Trophoblast cell (in vitro differentiated cells and primary cell): ENCODE data around the gene EVI5.

Source experiments
- DNase-seq, 2 donors: peaks; one replicate each; pipeline ENCODE4 v3.0.0-alpha.2; 2016
- H2AFZ ChIP-seq: 2 replicates; pipeline ENCODE4 v1.6.1; 2013; ENCODE audit warnings: low read length, moderate library complexity, mild to moderate bottlenecking; ENCODE audit not compliant: insufficient read depth, poor library complexity
- H2AK5ac ChIP-seq: 2 replicates; pipeline ENCODE4 v1.6.1; 2013; ENCODE audit warnings: mild to moderate bottlenecking, low read length
- H2BK120ac ChIP-seq: 2 replicates; pipeline ENCODE4 v1.6.1; 2013; ENCODE audit warnings: low read length, mild to moderate bottlenecking, moderate library complexity; ENCODE audit not compliant: insufficient read depth, poor library complexity
- H2BK12ac ChIP-seq: 2 replicates; pipeline ENCODE4 v1.6.1; 2013; ENCODE audit warnings: mild to moderate bottlenecking, low read length, moderate library complexity
- H2BK5ac ChIP-seq: 2 replicates; pipeline ENCODE4 v1.6.1; 2013; ENCODE audit warnings: low read length, low read depth, moderate library complexity, mild to moderate bottlenecking; ENCODE audit not compliant: poor library complexity
- H3K14ac ChIP-seq: 2 replicates; pipeline ENCODE4 v1.6.1; 2013; ENCODE audit warnings: mild to moderate bottlenecking, low read length
- H3K18ac ChIP-seq: 2 replicates; pipeline ENCODE4 v1.6.1; 2013; ENCODE audit warnings: mild to moderate bottlenecking, low read length
- H3K23ac ChIP-seq: 2 replicates; pipeline ENCODE4 v1.6.1; 2013; ENCODE audit warnings: low read length
- H3K27ac ChIP-seq: 2 replicates; pipeline ENCODE4 v1.5.1; 2013; ENCODE audit warnings: low read depth, mild to moderate bottlenecking, inconsistent platforms, low read length, moderate library complexity
- H3K27me3 ChIP-seq: 2 replicates; pipeline ENCODE4 v1.6.1; 2013; ENCODE audit warnings: inconsistent platforms, mild to moderate bottlenecking, low read length, moderate library complexity; ENCODE audit not compliant: insufficient read depth
- H3K36me3 ChIP-seq, 2 experiments: 1 replicate in 1 of 2; 2 replicates in 1 of 2; pipeline ENCODE4 v1.6.1; 2013; ENCODE audit warnings: low read length in 2 of 2, mild to moderate bottlenecking in 2 of 2, moderate library complexity in 1 of 2; ENCODE audit not compliant: insufficient read depth in 2 of 2, control insufficient read depth in 1 of 2
- H3K4ac ChIP-seq: 2 replicates; pipeline ENCODE4 v1.6.1; 2013; ENCODE audit warnings: low read depth, mild to moderate bottlenecking, low read length, moderate library complexity
- H3K4me1 ChIP-seq, 2 experiments: 1 replicate in 1 of 2; 2 replicates in 1 of 2; pipeline ENCODE4 v1.6.1; 2013; ENCODE audit warnings: low read length in 2 of 2, mild to moderate bottlenecking in 2 of 2, moderate library complexity in 1 of 2; ENCODE audit not compliant: insufficient read depth in 2 of 2, control insufficient read depth in 1 of 2
- H3K4me2 ChIP-seq: 2 replicates; pipeline ENCODE4 v1.6.1; 2013; ENCODE audit warnings: inconsistent platforms, mild to moderate bottlenecking, low read length, moderate library complexity
- H3K4me3 ChIP-seq: 2 replicates; pipeline ENCODE4 v1.5.1; 2013; ENCODE audit warnings: mild to moderate bottlenecking, low read depth, low read length, inconsistent platforms
- H3K79me1 ChIP-seq: one replicate; pipeline ENCODE4 v1.6.1; 2013; ENCODE audit warnings: low read length
- H3K79me2 ChIP-seq: 2 replicates; pipeline ENCODE4 v1.6.1; 2013; ENCODE audit warnings: low read length, mild to moderate bottlenecking; ENCODE audit not compliant: control insufficient read depth, insufficient read depth, poor library complexity
- H3K9ac ChIP-seq: 2 replicates; pipeline ENCODE4 v1.6.1; 2013; ENCODE audit warnings: mild to moderate bottlenecking, low read length
- H3K9me3 ChIP-seq: 2 replicates; pipeline ENCODE4 v1.6.1; 2013; ENCODE audit warnings: low read depth, mild to moderate bottlenecking, control low read depth, inconsistent platforms, low read length; ENCODE audit not compliant: insufficient read depth
- H4K12ac ChIP-seq: 2 replicates; pipeline ENCODE4 v1.6.1; 2013; ENCODE audit warnings: low read depth, mild to moderate bottlenecking, low read length, moderate library complexity
- H4K8ac ChIP-seq: 2 replicates; pipeline ENCODE4 v1.6.1; 2013; ENCODE audit warnings: low read depth, mild to moderate bottlenecking, low read length, moderate library complexity
- H4K91ac ChIP-seq: one replicate; pipeline ENCODE4 v1.6.1; 2013; ENCODE audit warnings: low read depth, mild to moderate bottlenecking, low read length, moderate library complexity
- WGBS: extraction: QIAGEN DNeasy Blood & Tissue Kit; methylation state at CpG from one replicate; pipeline ENCODE4 v1.1.7; 2013; ENCODE audit warnings: missing lambda C conversion rate; ENCODE audit not compliant: insufficient read length, insufficient coverage; ENCODE audit errors: extremely low coverage; 5-methylcytosine and 5-hydroxymethylcytosine counted together

EVI5 gene

GRCh38 chr1:92504291-92505014, 280.5 kb downstream of the EVI5 start:
- Histone ChIP-seq H3K36me3 (no peaks in the 10 kb centered on the region), H3K18ac (no peak overlapping the region), H4K91ac (no peak overlapping the region), H3K4me2 (no peak overlapping the region), H3K4me3 (no peak overlapping the region), H3K79me2 (no peaks in the 10 kb centered on the region), H4K8ac (no peak overlapping the region), H3K4ac (no peak overlapping the region), H2AK5ac (no peak overlapping the region), H3K27me3 (no peaks in the 10 kb centered on the region), H3K4me1 (no peaks in the 10 kb centered on the region), H4K12ac (no peak overlapping the region), H2AFZ (no peak overlapping the region), H3K27ac (no peak overlapping the region), H2BK12ac (no peak overlapping the region), H3K79me1 (no peaks in the 10 kb centered on the region), H3K9ac (no peak overlapping the region), H2BK120ac (no peak overlapping the region), H3K14ac (no peak overlapping the region), H2BK5ac (no peak overlapping the region), H3K23ac (no peak overlapping the region), H3K9me3 (no peaks in the 10 kb centered on the region)
- DNase-seq = no peak
- no CpG with 5 or more reads among the region's 8 CpGs for WGBS

DNA sequence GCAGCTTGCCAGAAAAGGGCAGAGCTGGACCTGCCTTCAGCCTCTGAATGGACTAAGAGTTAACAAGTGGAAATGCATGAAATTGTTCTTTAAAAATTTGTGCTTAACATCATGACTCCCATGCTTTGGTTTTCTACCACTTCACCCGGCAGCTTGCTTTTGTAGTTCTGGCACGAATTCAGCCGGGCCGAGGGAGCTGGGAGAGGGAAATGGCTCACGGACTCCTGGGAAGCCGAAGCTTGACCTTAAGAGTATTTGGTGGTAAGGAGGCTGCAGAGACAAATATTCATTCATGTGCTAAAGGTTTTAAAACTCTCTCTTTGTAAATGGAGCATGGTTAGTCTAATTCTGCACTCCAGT, 281.0 kb downstream of the EVI5 start:
- no peak for DNase-seq
- Histone ChIP-seq H3K14ac (no peak overlapping the region), H3K9ac (no peak overlapping the region), H2BK12ac (no peak overlapping the region), H2AFZ (no peak overlapping the region), H2AK5ac (no peak overlapping the region), H4K8ac (no peak overlapping the region), H2BK120ac (no peak overlapping the region), H3K18ac (no peak overlapping the region), H3K79me2 (no peaks in the 10 kb centered on the region), H3K36me3 (no peaks in the 10 kb centered on the region), H3K4me1 (no peaks in the 10 kb centered on the region), H2BK5ac (no peak overlapping the region), H3K27ac (no peak overlapping the region), H3K79me1 (no peaks in the 10 kb centered on the region), H4K91ac (no peak overlapping the region), H3K4ac (no peak overlapping the region), H3K4me2 (no peak overlapping the region), H3K9me3 (no peaks in the 10 kb centered on the region), H3K23ac (no peak overlapping the region), H3K4me3 (no peak overlapping the region), H3K27me3 (no peaks in the 10 kb centered on the region), H4K12ac (no peak overlapping the region)
- WGBS = no CpG with 5 or more reads among the region's 6 CpGs

GRCh38 chr1:92503043-92503925, 281.6 kb downstream of the EVI5 start:
- no peaks in the 10 kb centered on the region for H3K79me1 ChIP-seq
- peak in 1 of 2 donors; percentile 72 for DNase-seq
- no peak overlapping the region for H3K14ac ChIP-seq
- no peak overlapping the region for H3K27ac ChIP-seq
- no peaks in the 10 kb centered on the region for H3K4me1 ChIP-seq
- no peak overlapping the region for H3K4ac ChIP-seq
- H2AK5ac ChIP-seq = no peak overlapping the region
- no peak overlapping the region for H3K4me2 ChIP-seq
- no peak overlapping the region for H2BK5ac ChIP-seq
- no peak overlapping the region for H3K23ac ChIP-seq
- H2BK12ac ChIP-seq = no peak overlapping the region
- H3K79me2 ChIP-seq = no peaks in the 10 kb centered on the region
- H3K4me3 ChIP-seq = no peak overlapping the region
- no peaks in the 10 kb centered on the region for H3K36me3 ChIP-seq
- no peaks in the 10 kb centered on the region for H3K9me3 ChIP-seq
- no peak overlapping the region for H4K12ac ChIP-seq
- H2BK120ac ChIP-seq = no peak overlapping the region
- no CpG with 5 or more reads among the region's 6 CpGs for WGBS
- H3K18ac ChIP-seq = no peak overlapping the region
- H4K8ac ChIP-seq = no peak overlapping the region
- H3K9ac ChIP-seq = no peak overlapping the region
- no peak overlapping the region for H4K91ac ChIP-seq
- H3K27me3 ChIP-seq = no peaks in the 10 kb centered on the region
- H2AFZ ChIP-seq = no peak overlapping the region

DNA sequence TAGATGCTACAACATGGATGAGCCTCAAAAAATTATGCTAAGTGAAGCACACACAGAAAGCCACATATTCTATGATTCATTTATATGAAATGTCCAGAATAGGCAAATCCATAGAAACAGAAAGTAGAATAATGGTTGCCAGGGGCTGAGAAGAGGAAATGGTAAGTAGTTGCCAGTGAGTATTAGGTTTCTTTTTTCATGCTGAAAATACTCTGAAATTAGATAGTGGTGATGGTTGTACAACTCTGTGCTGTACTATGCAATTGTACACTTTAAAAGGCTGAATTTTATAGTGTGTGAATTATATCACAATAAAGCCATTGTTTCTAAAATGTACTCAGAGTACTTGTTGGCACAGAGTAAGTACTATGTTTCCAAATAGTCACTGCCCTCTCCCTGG, 282.7 kb downstream of the EVI5 start:
- Histone ChIP-seq H3K79me1 (no peaks in the 10 kb centered on the region), H3K4ac (no peak overlapping the region), H3K4me1 (no peaks in the 10 kb centered on the region)

More for the DNA sequence above, 282.7 kb downstream of the EVI5 start:
- no peak overlapping the region for H3K4me3 ChIP-seq
- H3K23ac ChIP-seq = no peak overlapping the region
- H2AFZ ChIP-seq = no peak overlapping the region
- H3K79me2 ChIP-seq = no peaks in the 10 kb centered on the region
- H3K18ac ChIP-seq = no peak overlapping the region
- no peak overlapping the region for H4K12ac ChIP-seq
- H4K91ac ChIP-seq = no peak overlapping the region
- H2BK120ac ChIP-seq = no peak overlapping the region
- no peak for DNase-seq
- H3K36me3 ChIP-seq = no peaks in the 10 kb centered on the region
- H3K4me2 ChIP-seq = no peak overlapping the region
- H3K9ac ChIP-seq = no peak overlapping the region
- H3K27me3 ChIP-seq = no peaks in the 10 kb centered on the region
- H3K9me3 ChIP-seq = no peaks in the 10 kb centered on the region
- no peak overlapping the region for H2AK5ac ChIP-seq
- H3K14ac ChIP-seq = no peak overlapping the region
- no peak overlapping the region for H2BK5ac ChIP-seq
- H3K27ac ChIP-seq = no peak overlapping the region
- no peak overlapping the region for H2BK12ac ChIP-seq
- H4K8ac ChIP-seq = no peak overlapping the region
